Liver (tissue), 9 donors: ENCODE measurements around the gene PHF21B. TPM values are rescaled to one million over a fixed set of nuclear protein-coding genes. Genes with fewer than 3 reads are reported as not detected.

Experiments
- DNase-seq: peaks from one replicate; pipeline ENCODE4 v3.0.0-alpha.2; 2017; ENCODE audit warnings: low spot score
- H3K27ac ChIP-seq, 2 donors: one replicate each; pipeline ENCODE4 v1.7.0; 2013; ENCODE audit warnings: inconsistent platforms in 2 of 2, low read length in 2 of 2, control low read depth in 1 of 2, low read depth in 1 of 2, mild to moderate bottlenecking in 1 of 2
- H3K27me3 ChIP-seq, 4 donors: one replicate each; pipeline versions ENCODE4 v1.6.1 to v1.7.0; 2013; ENCODE audit warnings: low read length in 3 of 4, inconsistent platforms in 1 of 4, mild to moderate bottlenecking in 1 of 4, moderate library complexity in 1 of 4; ENCODE audit not compliant: control insufficient read depth in 4 of 4, insufficient read depth in 4 of 4
- H3K36me3 ChIP-seq, 4 donors: one replicate each; pipeline versions ENCODE4 v1.6.1 to v1.7.0; 2013; ENCODE audit warnings: low read length in 3 of 4, mild to moderate bottlenecking in 3 of 4, low read depth in 1 of 4, moderate library complexity in 1 of 4; ENCODE audit not compliant: control insufficient read depth in 4 of 4, insufficient read depth in 3 of 4
- H3K4me1 ChIP-seq, 4 donors: one replicate each; pipeline versions ENCODE4 v1.6.1 to v1.7.0; 2013; ENCODE audit warnings: low read length in 3 of 4, mild to moderate bottlenecking in 3 of 4, moderate library complexity in 1 of 4; ENCODE audit not compliant: control insufficient read depth in 4 of 4, insufficient read depth in 4 of 4
- H3K4me3 ChIP-seq, 3 donors: one replicate each; pipeline versions ENCODE4 v1.6.1 to v1.7.0; 2013; ENCODE audit warnings: low read length in 3 of 3, control low read depth in 1 of 3, low read depth in 1 of 3, mild to moderate bottlenecking in 1 of 3
- H3K9ac ChIP-seq, 2 donors: one replicate each; pipeline ENCODE4 v1.7.0; 2013; ENCODE audit warnings: low read length in 2 of 2, mild to moderate bottlenecking in 2 of 2, moderate library complexity in 2 of 2, control low read depth in 1 of 2, low read depth in 1 of 2
- H3K9me3 ChIP-seq, 4 donors: one replicate each; pipeline versions ENCODE4 v1.6.1 to v1.7.0; 2013; ENCODE audit warnings: low read length in 3 of 4; ENCODE audit not compliant: control insufficient read depth in 4 of 4
- EGR1 ChIP-seq, 2 donors: IDR thresholded peaks; 2 replicates each; pipeline ENCODE4 v1.6.1; 2016 to 2018; ENCODE audit warnings: antibody characterized with exemption in 2 of 2, low read depth in 2 of 2
- FOXA1 ChIP-seq: IDR thresholded peaks from 2 replicates; pipeline ENCODE4 v1.6.1; 2016; ENCODE audit warnings: antibody characterized with exemption
- FOXA2 ChIP-seq: IDR thresholded peaks from 2 replicates; pipeline ENCODE4 v1.6.1; 2016; ENCODE audit warnings: antibody characterized with exemption
- GABPA ChIP-seq, 2 donors: IDR thresholded peaks in 1 of 2; conservative IDR thresholded peaks in 1 of 2; 2 replicates each; pipeline ENCODE4 v1.6.1; 2016; ENCODE audit warnings: antibody characterized with exemption in 2 of 2, mild to moderate bottlenecking in 1 of 2, moderate library complexity in 1 of 2
- HNF4G ChIP-seq: IDR thresholded peaks from 2 replicates; pipeline ENCODE4 v1.6.1; 2016; ENCODE audit warnings: antibody characterized with exemption
- JUND ChIP-seq, 2 donors: IDR thresholded peaks; 2 replicates each; pipeline ENCODE4 v1.6.1; 2016; ENCODE audit warnings: antibody characterized with exemption in 2 of 2
- NR2F2 ChIP-seq: IDR thresholded peaks from 2 replicates; pipeline ENCODE4 v1.6.1; 2016; ENCODE audit warnings: antibody characterized with exemption
- RAD21 ChIP-seq, 2 donors: IDR thresholded peaks; 2 replicates each; pipeline ENCODE4 v1.6.1; 2016; ENCODE audit warnings: antibody characterized with exemption in 2 of 2, mild to moderate bottlenecking in 2 of 2
- RXRA ChIP-seq, 2 donors: IDR thresholded peaks; 2 replicates each; pipeline ENCODE4 v1.6.1; 2017 to 2018; ENCODE audit warnings: antibody characterized with exemption in 2 of 2, mild to moderate bottlenecking in 1 of 2
- SP1 ChIP-seq: IDR thresholded peaks from 2 replicates; pipeline ENCODE4 v1.6.1; 2018; ENCODE audit warnings: antibody characterized with exemption, mild to moderate bottlenecking
- TAF1 ChIP-seq: conservative IDR thresholded peaks from 2 replicates; pipeline ENCODE4 v1.6.1; 2016; ENCODE audit warnings: antibody characterized with exemption, mild to moderate bottlenecking
- YY1 ChIP-seq: IDR thresholded peaks from 2 replicates; pipeline ENCODE4 v1.6.1; 2016; ENCODE audit warnings: antibody characterized with exemption, mild to moderate bottlenecking
- WGBS: extraction: QIAGEN DNeasy Blood & Tissue Kit; methylation state at CpG from one replicate; pipeline ENCODE4 v1.1.7; 2013; 5-methylcytosine and 5-hydroxymethylcytosine counted together
- polyA plus RNA-seq, 2 donors: library from polyadenylated mRNA; stranded (reverse) in 1 of 2; unstranded in 1 of 2; fragments of 200-250 nt in 1 of 2; fragments of >200 nt in 1 of 2; fragmentation: Nextera tagmentation in 1 of 2; extraction: Ambion mirVana in 1 of 2; gene quantifications; one replicate each; pipeline versions ENCODE4 v1.2.1 to v1.2.3, GENCODE V29; 2013 to 2015
- total RNA-seq, 2 donors: library from RNA; depleted of rRNA; stranded (reverse); fragments of >200 nt; gene quantifications; one replicate each; pipeline ENCODE4 v1.2.3, GENCODE V29; 2014
- TF ChIP-seq, protein P1 (sequence below): IDR thresholded peaks from 2 replicates; pipeline ENCODE4 v1.6.1; 2016; ENCODE audit warnings: antibody characterized with exemption
- TF ChIP-seq, protein P2 (sequence below): fragments of 150-350 bp; IDR thresholded peaks from 2 replicates; pipeline ENCODE4 v1.5.1; 2017; ENCODE audit warnings: improper control_type of control experiment, low read depth, low read length; ENCODE audit not compliant: missing input control
- TF ChIP-seq, protein P3 (sequence below): IDR thresholded peaks from 2 replicates; pipeline ENCODE4 v1.6.1; 2016; ENCODE audit warnings: antibody characterized with exemption
- TF ChIP-seq, protein P4 (sequence below): IDR thresholded peaks from 2 replicates; pipeline ENCODE4 v1.6.1; 2016; ENCODE audit warnings: antibody characterized with exemption
- donor health status: healthy.
- donor health status: healthy.
- donor health status: healthy.
- donor health status: healthy.
- donor health status: healthy.

Gene PHF21B
- total and polyA plus RNA-seq, 4 donors, result not detected

DNA sequence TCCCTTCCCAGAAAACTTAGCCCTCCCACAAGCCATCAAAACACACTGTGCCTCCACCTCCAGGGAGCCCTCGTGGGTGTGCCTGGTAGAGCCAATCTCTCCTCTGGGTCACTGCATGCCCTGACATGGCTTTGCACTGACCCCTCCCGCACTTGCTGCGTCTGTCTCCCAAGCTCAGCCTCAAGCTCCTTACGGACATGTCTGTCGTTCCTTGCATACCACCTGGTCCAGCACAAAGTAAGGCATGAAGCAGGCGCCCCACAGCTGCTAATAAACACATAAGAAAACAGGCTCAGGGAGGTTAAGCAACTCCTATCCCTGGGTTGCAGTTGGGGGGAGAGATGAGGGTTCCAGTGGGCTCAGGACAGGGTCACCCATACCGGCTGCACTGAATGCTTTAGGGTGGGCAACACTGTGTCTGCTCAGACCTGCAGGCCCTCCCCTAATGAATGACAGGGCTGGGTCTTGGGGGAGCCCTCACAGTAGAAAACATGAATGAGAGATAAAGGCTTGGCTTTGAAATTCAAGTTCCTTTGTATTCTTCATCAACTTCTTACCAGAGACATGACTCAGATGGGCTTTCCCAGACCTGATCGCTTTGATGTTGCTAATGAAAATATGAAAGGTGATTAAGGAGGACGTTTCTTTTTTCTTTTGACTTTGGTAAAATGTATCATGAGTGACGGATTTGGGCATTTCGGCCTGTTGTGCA is 38.0 kb downstream of the PHF21B start:
- H3K9ac ChIP-seq, result no peak overlapping the region
- TF ChIP-seq JUND (IDR thresholded peaks at IDR 0.05), result no peak
- WGBS, result 68% methylated on average over 11 of the region's 11 CpGs
- no peaks in the 10 kb centered on the region for H3K36me3 ChIP-seq
- no peak overlapping the region for H3K27ac ChIP-seq
- H3K9me3 ChIP-seq, result no peaks in the 10 kb centered on the region
- H3K4me1 ChIP-seq, result no peaks in the 10 kb centered on the region
- DNase-seq, result no peak
- no peaks in the 10 kb centered on the region for H3K27me3 ChIP-seq
- H3K4me3 ChIP-seq, result no peak overlapping the region

DNA sequence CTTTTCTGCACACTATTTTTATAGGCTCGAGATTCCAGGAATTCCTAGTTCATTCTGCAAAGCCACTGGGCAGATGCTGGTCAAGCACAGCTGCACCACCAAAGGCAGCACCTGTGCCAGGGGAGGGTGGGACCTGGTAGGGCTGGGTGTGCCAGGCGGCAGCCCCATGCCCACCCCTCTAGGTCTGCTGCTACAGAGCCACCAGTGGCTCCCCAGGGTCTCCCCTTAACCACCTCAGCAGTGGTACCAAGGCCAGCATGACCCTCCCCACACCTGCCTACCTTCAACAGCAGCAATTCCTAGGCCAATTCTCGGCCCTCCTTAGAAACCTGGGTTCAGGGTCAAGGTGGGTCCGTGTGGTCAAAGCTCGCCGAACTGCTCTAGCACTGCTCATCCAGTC is 39.5 kb downstream of the PHF21B start:
- WGBS, result 74% methylated on average over 6 of the region's 6 CpGs
- H3K27me3 ChIP-seq, result no peaks in the 10 kb centered on the region
- TF ChIP-seq, protein P1, sequence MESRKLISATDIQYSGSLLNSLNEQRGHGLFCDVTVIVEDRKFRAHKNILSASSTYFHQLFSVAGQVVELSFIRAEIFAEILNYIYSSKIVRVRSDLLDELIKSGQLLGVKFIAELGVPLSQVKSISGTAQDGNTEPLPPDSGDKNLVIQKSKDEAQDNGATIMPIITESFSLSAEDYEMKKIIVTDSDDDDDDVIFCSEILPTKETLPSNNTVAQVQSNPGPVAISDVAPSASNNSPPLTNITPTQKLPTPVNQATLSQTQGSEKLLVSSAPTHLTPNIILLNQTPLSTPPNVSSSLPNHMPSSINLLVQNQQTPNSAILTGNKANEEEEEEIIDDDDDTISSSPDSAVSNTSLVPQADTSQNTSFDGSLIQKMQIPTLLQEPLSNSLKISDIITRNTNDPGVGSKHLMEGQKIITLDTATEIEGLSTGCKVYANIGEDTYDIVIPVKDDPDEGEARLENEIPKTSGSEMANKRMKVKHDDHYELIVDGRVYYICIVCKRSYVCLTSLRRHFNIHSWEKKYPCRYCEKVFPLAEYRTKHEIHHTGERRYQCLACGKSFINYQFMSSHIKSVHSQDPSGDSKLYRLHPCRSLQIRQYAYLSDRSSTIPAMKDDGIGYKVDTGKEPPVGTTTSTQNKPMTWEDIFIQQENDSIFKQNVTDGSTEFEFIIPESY, result no peak
- no peak for TF ChIP-seq SP1
- TF ChIP-seq TAF1, result no peak
- TF ChIP-seq, protein P2, sequence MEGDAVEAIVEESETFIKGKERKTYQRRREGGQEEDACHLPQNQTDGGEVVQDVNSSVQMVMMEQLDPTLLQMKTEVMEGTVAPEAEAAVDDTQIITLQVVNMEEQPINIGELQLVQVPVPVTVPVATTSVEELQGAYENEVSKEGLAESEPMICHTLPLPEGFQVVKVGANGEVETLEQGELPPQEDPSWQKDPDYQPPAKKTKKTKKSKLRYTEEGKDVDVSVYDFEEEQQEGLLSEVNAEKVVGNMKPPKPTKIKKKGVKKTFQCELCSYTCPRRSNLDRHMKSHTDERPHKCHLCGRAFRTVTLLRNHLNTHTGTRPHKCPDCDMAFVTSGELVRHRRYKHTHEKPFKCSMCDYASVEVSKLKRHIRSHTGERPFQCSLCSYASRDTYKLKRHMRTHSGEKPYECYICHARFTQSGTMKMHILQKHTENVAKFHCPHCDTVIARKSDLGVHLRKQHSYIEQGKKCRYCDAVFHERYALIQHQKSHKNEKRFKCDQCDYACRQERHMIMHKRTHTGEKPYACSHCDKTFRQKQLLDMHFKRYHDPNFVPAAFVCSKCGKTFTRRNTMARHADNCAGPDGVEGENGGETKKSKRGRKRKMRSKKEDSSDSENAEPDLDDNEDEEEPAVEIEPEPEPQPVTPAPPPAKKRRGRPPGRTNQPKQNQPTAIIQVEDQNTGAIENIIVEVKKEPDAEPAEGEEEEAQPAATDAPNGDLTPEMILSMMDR, result no peak
- TF ChIP-seq HNF4G, result no peak
- no peak for TF ChIP-seq NR2F2
- no peak for TF ChIP-seq FOXA2
- TF ChIP-seq, protein P3, sequence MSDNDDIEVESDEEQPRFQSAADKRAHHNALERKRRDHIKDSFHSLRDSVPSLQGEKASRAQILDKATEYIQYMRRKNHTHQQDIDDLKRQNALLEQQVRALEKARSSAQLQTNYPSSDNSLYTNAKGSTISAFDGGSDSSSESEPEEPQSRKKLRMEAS, result no peak
- no peak for TF ChIP-seq RXRA (IDR thresholded peaks at IDR 0.05)
- H3K27ac ChIP-seq, result no peak overlapping the region
- H3K4me1 ChIP-seq, result no peaks in the 10 kb centered on the region
- DNase-seq, result no peak
- no peaks in the 10 kb centered on the region for H3K9me3 ChIP-seq
- H3K4me3 ChIP-seq, result no peak overlapping the region
- H3K9ac ChIP-seq, result no peak overlapping the region
- no peaks in the 10 kb centered on the region for H3K36me3 ChIP-seq

DNA sequence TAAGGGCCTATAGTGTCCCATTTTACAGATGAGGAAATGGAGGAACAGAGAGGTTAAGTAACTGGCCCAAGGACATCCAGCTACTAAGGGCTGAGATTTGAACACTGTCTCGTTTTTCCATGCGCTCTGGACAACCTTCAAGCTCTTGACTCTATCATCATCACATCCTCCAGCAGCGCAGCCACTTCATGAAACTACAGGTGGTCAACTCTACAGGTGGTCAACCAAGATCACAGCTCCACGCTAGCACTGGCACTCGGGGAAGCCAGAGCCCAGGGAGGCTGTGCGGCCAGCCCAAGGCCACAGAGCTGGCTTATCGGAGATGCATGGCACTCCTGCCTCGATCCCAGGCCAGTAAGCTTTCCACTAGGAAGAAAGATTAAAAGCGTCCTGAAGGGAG is 40.0 kb downstream of the PHF21B start:
- Histone ChIP-seq H3K36me3 (no peaks in the 10 kb centered on the region), H3K27ac (no peak overlapping the region), H3K9me3 (no peaks in the 10 kb centered on the region), H3K27me3 (no peaks in the 10 kb centered on the region), H3K4me1 (no peaks in the 10 kb centered on the region), H3K4me3 (no peak overlapping the region), H3K9ac (no peak overlapping the region)
- DNase-seq, result no peak
- 85% methylated on average over 9 of the region's 9 CpGs for WGBS
- TF ChIP-seq JUND (IDR thresholded peaks at IDR 0.05) (no peak), RAD21 (IDR thresholded peaks at IDR 0.05) (no peak), GABPA (IDR thresholded peaks at IDR 0.05 in 1 of 2, conservative IDR thresholded peaks at IDR 0.05 in 1 of 2) (no peak), SP1 (no peak), HNF4G (no peak), FOXA2 (no peak), EGR1 (IDR thresholded peaks at IDR 0.05; ENCODE audit: low read depth in 2 of 2) (no peak), RXRA (IDR thresholded peaks at IDR 0.05) (no peak), TAF1 (no peak), YY1 (no peak), FOXA1 (no peak)
- TF ChIP-seq, protein P2, result no peak
- TF ChIP-seq, protein P3, result no peak
- TF ChIP-seq, protein P1, result no peak
- TF ChIP-seq, protein P4, sequence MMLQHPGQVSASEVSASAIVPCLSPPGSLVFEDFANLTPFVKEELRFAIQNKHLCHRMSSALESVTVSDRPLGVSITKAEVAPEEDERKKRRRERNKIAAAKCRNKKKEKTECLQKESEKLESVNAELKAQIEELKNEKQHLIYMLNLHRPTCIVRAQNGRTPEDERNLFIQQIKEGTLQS, result no peak
